Measurements from ENCODE around the gene EME2.
A peak's percentile ranks its signal among the peaks of the same experiment; 100 is the strongest.

DNA sequence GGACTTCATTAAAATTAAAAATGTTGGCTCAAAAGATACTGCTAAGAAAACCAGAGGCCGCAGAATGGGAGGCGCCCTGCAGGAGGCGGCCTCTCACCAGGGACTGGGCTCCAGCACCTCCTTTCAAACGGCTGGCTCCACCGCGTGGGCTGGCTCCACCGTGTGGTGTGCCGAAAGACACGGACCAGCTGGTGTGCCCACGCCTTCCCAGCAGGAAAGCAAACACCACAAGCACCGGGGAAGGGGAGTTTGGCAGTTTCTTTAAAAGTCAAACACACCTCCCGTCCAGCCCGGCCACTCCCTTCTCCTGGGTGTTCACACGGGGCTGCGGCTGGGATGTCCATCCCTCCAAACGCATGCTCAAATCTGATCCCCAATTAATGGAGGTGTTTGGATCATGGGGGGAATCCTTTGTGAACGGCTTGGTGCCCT is 40.1 kb downstream of the EME2 start:
- TF ChIP-seq, protein P1, sequence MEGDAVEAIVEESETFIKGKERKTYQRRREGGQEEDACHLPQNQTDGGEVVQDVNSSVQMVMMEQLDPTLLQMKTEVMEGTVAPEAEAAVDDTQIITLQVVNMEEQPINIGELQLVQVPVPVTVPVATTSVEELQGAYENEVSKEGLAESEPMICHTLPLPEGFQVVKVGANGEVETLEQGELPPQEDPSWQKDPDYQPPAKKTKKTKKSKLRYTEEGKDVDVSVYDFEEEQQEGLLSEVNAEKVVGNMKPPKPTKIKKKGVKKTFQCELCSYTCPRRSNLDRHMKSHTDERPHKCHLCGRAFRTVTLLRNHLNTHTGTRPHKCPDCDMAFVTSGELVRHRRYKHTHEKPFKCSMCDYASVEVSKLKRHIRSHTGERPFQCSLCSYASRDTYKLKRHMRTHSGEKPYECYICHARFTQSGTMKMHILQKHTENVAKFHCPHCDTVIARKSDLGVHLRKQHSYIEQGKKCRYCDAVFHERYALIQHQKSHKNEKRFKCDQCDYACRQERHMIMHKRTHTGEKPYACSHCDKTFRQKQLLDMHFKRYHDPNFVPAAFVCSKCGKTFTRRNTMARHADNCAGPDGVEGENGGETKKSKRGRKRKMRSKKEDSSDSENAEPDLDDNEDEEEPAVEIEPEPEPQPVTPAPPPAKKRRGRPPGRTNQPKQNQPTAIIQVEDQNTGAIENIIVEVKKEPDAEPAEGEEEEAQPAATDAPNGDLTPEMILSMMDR (IDR thresholded peaks at IDR 0.05; ENCODE audit: low read depth, low read length, missing input control), result peak; percentile 62
- peak; percentile 86 to 89 for TF ChIP-seq RAD21 (IDR thresholded peaks at IDR 0.05)
- peak; percentile 59 to 63 for TF ChIP-seq EGR1 (IDR thresholded peaks at IDR 0.05; ENCODE audit: low read depth in 2 of 2)
- peak; percentile 63 to 66 for TF ChIP-seq RXRA (IDR thresholded peaks at IDR 0.05)
- TF ChIP-seq, protein P2, sequence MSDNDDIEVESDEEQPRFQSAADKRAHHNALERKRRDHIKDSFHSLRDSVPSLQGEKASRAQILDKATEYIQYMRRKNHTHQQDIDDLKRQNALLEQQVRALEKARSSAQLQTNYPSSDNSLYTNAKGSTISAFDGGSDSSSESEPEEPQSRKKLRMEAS (IDR thresholded peaks at IDR 0.05), result peak; percentile 87
- no peak for TF ChIP-seq YY1 (IDR thresholded peaks at IDR 0.05)
- TF ChIP-seq FOXA1 (IDR thresholded peaks at IDR 0.05), result no peak
- no peak for TF ChIP-seq JUND (IDR thresholded peaks at IDR 0.05)
- TF ChIP-seq, protein P3, sequence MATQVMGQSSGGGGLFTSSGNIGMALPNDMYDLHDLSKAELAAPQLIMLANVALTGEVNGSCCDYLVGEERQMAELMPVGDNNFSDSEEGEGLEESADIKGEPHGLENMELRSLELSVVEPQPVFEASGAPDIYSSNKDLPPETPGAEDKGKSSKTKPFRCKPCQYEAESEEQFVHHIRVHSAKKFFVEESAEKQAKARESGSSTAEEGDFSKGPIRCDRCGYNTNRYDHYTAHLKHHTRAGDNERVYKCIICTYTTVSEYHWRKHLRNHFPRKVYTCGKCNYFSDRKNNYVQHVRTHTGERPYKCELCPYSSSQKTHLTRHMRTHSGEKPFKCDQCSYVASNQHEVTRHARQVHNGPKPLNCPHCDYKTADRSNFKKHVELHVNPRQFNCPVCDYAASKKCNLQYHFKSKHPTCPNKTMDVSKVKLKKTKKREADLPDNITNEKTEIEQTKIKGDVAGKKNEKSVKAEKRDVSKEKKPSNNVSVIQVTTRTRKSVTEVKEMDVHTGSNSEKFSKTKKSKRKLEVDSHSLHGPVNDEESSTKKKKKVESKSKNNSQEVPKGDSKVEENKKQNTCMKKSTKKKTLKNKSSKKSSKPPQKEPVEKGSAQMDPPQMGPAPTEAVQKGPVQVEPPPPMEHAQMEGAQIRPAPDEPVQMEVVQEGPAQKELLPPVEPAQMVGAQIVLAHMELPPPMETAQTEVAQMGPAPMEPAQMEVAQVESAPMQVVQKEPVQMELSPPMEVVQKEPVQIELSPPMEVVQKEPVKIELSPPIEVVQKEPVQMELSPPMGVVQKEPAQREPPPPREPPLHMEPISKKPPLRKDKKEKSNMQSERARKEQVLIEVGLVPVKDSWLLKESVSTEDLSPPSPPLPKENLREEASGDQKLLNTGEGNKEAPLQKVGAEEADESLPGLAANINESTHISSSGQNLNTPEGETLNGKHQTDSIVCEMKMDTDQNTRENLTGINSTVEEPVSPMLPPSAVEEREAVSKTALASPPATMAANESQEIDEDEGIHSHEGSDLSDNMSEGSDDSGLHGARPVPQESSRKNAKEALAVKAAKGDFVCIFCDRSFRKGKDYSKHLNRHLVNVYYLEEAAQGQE (IDR thresholded peaks at IDR 0.05), result no peak

Data from liver (tissue), 3 donors.